Measurements from ENCODE around the gene PTPN23. TPM values are rescaled to one million over a fixed set of nuclear protein-coding genes. Genes with fewer than 3 reads are reported as not detected.

PTPN23 gene
- total and polyA plus RNA-seq, 9 of the 15 experiments (the other 6 are each of a cell fraction or from before 2014, with no cell fraction given) = 0.41 to 58.7 (median 7.2) TPM

- TF ChIP-seq ZBTB40 (IDR thresholded peaks at IDR 0.05) = no peak
- TF ChIP-seq ZBTB40 (CRISPR knock-in tag; IDR thresholded peaks at IDR 0.05) = no peak
These were observed 30.2 kb downstream of the PTPN23 start (continued) for GRCh38 chr3:47410801-47411646.
